DND-41 (cell line): ENCODE results near the gene SNTA1.

ENCODE experiments used
- ATAC-seq: fragments of 200-7000 bp; cut with Tn5 transposase; 3 replicates; pipeline ENCODE4 v1.9.1; 2021; ENCODE audit warnings: low read depth; ENCODE audit not compliant: insufficient read depth
- DNase-seq: peaks from one replicate; pipeline ENCODE4 v3.0.0-alpha.2; 2020
- H2AFZ ChIP-seq: 2 replicates; pipeline ENCODE4 v1.6.0; 2012; ENCODE audit warnings: low read depth, low read length
- H3K27ac ChIP-seq: 2 replicates; pipeline ENCODE4 v1.5.1; 2012; ENCODE audit warnings: low read length, inconsistent platforms
- H3K27me3 ChIP-seq: fragments of 200-600 bp; sonication (generic); 2 replicates; pipeline ENCODE4 v1.6.0; 2012; ENCODE audit warnings: low read length, mild to moderate bottlenecking, inconsistent platforms; ENCODE audit not compliant: insufficient read depth, poor library complexity
- H3K36me3 ChIP-seq: 2 replicates; pipeline ENCODE4 v1.5.1; 2012; ENCODE audit warnings: low read length, inconsistent platforms; ENCODE audit not compliant: insufficient read depth
- H3K4me1 ChIP-seq: 2 replicates; pipeline ENCODE4 v1.5.1; 2012; ENCODE audit warnings: mild to moderate bottlenecking, low read length; ENCODE audit not compliant: insufficient read depth
- H3K4me2 ChIP-seq: 2 replicates; pipeline ENCODE4 v1.6.0; 2012; ENCODE audit warnings: mild to moderate bottlenecking, moderate library complexity, low read length, inconsistent platforms; ENCODE audit not compliant: insufficient read depth
- H3K4me3 ChIP-seq, 2 experiments: fragments of 200-600 bp in 1 of 2; shearing (Covaris generic) in 1 of 2; 2 replicates each; pipeline ENCODE4 v1.5.1; 2012 to 2016; ENCODE audit warnings: inconsistent platforms in 2 of 2, low read length in 2 of 2, mild to moderate bottlenecking in 2 of 2, low read depth in 1 of 2, moderate library complexity in 1 of 2
- H3K79me2 ChIP-seq: 2 replicates; pipeline ENCODE4 v1.6.0; 2012; ENCODE audit warnings: low read length, inconsistent platforms; ENCODE audit not compliant: insufficient read depth
- H3K9ac ChIP-seq: 2 replicates; pipeline ENCODE4 v1.6.0; 2012; ENCODE audit warnings: low read depth, mild to moderate bottlenecking, inconsistent platforms, low read length, moderate library complexity
- H3K9me3 ChIP-seq: 2 replicates; pipeline ENCODE4 v1.5.1; 2012; ENCODE audit warnings: low read length, moderate library complexity, mild to moderate bottlenecking, inconsistent platforms; ENCODE audit not compliant: insufficient read depth, severe bottlenecking
- H4K20me1 ChIP-seq: 2 replicates; pipeline ENCODE4 v1.6.0; 2012; ENCODE audit warnings: low read length; ENCODE audit not compliant: insufficient read depth
- CTCF ChIP-seq: IDR thresholded peaks from 2 replicates; pipeline ENCODE4 v1.5.1; 2012; ENCODE audit warnings: borderline replicate concordance, low read length, moderate library complexity, mild to moderate bottlenecking; ENCODE audit not compliant: poor library complexity, severe bottlenecking; ENCODE audit errors: extremely low read depth
- EZH2 ChIP-seq: IDR thresholded peaks from 3 replicates; pipeline ENCODE4 v1.6.1; 2012; ENCODE audit warnings: borderline replicate concordance, low read depth, mild to moderate bottlenecking, moderate library complexity, low read length, inconsistent platforms; ENCODE audit not compliant: severe bottlenecking

The SNTA1 gene

GRCh38 chr20:33463332-33464101 lies 20.0 kb upstream of the SNTA1 start:
- ATAC-seq (no peak), DNase-seq (no peak)
- H3K36me3 ChIP-seq = no peaks in the 10 kb centered on the region

GRCh38 chr20:33460711-33461110 lies 17.1 kb upstream of the SNTA1 start:
- H3K9ac ChIP-seq = no peak overlapping the region
- H3K79me2 ChIP-seq = no peaks in the 10 kb centered on the region
- H3K27me3 ChIP-seq = no peaks in the 10 kb centered on the region
- no peak overlapping the region for H3K27ac ChIP-seq
- H3K9me3 ChIP-seq = no peaks in the 10 kb centered on the region
- no peak overlapping the region for H3K4me2 ChIP-seq
- H4K20me1 ChIP-seq = no peaks in the 10 kb centered on the region; the same call in 1 of the 2 replicates
- H2AFZ ChIP-seq = no peak overlapping the region
- H3K4me1 ChIP-seq = no peaks in the 10 kb centered on the region
- DNase-seq (no peak), ATAC-seq (no peak)
- no peaks in the 10 kb centered on the region for H3K36me3 ChIP-seq
- no peak for TF ChIP-seq CTCF
- TF ChIP-seq EZH2 = no peak
- no peak overlapping the region for H3K4me3 ChIP-seq

More at GRCh38 chr20:33463332-33464101, 20.0 kb upstream of the SNTA1 start:
- Histone ChIP-seq H2AFZ (no peak overlapping the region), H3K4me3 (no peak overlapping the region), H4K20me1 (no peaks in the 10 kb centered on the region; the same call in 1 of the 2 replicates), H3K9me3 (no peaks in the 10 kb centered on the region), H3K4me1 (no peaks in the 10 kb centered on the region), H3K79me2 (no peaks in the 10 kb centered on the region), H3K27me3 (no peaks in the 10 kb centered on the region), H3K27ac (no peak overlapping the region), H3K4me2 (no peak overlapping the region), H3K9ac (no peak overlapping the region)
- TF ChIP-seq CTCF (no peak), EZH2 (no peak)

- H3K4me3 ChIP-seq = no peak overlapping the region
- H3K4me2 ChIP-seq = no peak overlapping the region
- H3K36me3 ChIP-seq = no peaks in the 10 kb centered on the region
- no peak overlapping the region; the same call in 1 of the 2 replicates for H2AFZ ChIP-seq
- no peaks in the 10 kb centered on the region for H3K9me3 ChIP-seq
- no peak overlapping the region for H3K27ac ChIP-seq
- H3K27me3 ChIP-seq = no peaks in the 10 kb centered on the region
- no peaks in the 10 kb centered on the region for H3K79me2 ChIP-seq
- ATAC-seq (no peak), DNase-seq (no peak)
- H3K9ac ChIP-seq = no peak overlapping the region
- TF ChIP-seq CTCF (no peak), EZH2 (no peak)
- H3K4me1 ChIP-seq = no peaks in the 10 kb centered on the region
- no peaks in the 10 kb centered on the region for H4K20me1 ChIP-seq
These were observed 16.0 kb upstream of the SNTA1 start for GRCh38 chr20:33459599-33459998.
